Right renal cortex interstitium (tissue), 3 donors: ENCODE data around the gene FMN1. TPM values are rescaled to one million over a fixed set of nuclear protein-coding genes. Genes with fewer than 3 reads are reported as not detected.

Experiments
- DNase-seq, 3 donors: peaks; one replicate each; pipeline ENCODE4 v3.0.0-alpha.2; 2013; ENCODE audit warnings: low read depth in 3 of 3, low spot score in 2 of 3
- polyA plus RNA-seq, 3 donors: library from polyadenylated mRNA; unstranded; fragments of 120-200 nt; gene quantifications; one replicate each; pipeline ENCODE4 v1.2.1, GENCODE V29; 2013; ENCODE audit not compliant: insufficient read length in 3 of 3

The FMN1 gene
- polyA plus RNA-seq, 3 donors, result 14.2 to 18.6 (median 16.4) TPM

DNA sequence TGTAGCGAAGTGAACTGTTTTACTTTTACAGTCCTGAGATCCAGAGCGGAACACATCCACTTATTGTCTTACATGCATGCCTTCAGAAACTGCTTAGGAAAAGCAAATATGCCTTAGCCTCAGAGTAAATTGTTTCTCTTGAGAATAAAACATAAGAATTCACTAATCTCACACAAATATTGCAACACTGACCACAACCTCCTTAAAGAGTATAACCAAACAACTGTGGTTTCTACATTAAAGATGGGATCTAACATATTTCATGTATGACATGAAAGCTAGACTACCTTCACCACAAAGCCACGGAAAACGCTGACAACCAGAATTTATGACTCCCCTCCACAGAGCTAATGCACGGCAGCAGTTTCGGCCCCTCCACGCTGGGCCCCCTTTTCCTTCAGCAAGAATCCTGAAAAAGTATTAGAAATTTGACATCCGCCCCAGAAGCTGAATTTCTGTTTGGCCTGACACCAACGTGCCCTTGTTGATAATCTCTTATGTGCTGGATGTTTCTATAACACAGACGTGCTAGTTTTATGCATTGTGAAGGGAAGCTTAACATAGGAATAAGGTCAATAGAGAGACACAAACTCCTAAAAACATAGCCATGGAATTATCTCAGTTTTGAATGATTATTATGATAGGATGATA is 392.1 kb downstream of the FMN1 start:
- DNase-seq, result no peak

DNA sequence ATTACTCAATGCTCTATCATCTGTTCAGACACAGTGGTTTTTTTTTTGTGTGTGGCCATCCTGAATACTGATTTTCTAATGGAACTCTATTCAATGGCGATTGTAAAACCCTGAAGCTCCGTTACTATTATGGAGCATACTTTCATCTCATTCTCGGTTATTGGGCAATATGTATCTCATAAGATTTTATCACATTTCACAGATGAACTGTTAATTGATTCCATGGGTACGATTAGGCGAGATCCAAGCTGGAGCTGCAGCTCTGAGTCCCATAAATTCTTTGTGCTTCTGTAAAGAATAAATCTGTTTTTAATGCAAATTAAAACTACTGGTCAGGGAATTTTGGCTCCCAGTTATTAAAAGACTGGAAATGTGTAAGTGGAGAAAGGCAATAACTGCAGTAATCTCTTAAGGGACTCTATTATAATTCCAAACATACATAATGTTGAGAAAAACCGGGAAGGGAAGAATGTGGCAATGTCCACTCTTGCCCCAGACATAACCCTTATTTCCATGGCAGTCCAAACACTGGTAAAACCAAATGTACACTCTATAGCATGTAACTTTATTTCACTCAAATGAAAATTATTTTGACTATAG is 394.5 kb downstream of the FMN1 start:
- DNase-seq, result no peak

DNA sequence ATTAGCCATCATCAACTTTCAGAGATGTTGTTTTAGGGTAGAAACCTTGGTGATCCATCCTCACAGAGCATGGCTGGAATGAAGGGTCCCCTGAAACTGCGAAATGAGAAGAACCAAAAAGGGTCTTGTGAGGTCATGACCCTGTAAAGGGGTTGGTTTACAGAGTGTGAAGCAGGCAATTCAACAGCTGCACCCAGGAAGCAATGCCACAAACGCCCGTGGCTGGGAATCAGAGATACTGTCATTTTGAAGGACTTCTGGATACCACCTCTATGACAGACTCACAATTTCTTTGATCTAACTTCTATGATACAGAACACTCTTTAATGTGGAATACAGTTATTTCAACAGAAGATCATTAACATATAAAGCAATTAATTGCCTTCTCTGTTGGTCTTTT is 397.7 kb downstream of the FMN1 start:
- DNase-seq, result no peak

DNA sequence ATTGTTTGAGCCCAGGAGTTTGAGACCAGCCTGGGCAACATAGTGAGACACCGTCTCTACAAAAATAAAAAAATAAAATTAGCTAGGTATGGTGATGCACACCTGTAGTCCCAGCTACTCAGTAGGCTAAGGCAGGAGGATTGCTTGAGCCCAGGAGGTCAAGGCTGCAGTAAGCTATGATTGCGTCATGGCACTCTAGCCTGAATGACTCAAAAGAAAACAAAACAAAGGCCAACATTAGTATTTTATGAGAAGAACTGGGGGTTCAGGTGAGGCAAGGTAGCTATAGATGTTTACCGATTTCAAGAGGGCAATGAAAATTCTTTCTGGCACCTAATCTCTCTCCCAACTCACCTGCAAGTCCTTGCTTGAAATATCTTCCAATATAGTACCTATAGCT is 399.5 kb downstream of the FMN1 start:
- no peak for DNase-seq

DNA sequence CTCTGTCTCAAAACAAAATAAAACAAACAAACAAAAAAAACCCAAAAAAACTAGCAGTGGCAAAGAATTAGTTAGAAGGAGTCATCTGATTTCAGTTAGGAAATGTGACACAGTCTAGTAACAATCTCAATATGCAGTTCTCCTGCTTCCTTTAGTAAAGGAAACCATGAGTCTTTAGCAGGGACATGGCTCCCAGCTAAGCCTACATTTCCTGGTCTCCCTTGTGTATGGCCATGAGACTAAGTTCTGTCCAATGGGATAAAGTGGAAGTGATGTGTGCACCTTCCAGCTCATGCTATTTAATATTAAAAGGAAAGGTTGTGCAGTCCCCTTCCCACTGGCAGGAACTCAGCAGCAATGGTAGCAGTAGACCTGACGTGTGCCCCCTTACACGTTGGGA is 402.1 kb downstream of the FMN1 start:
- no peak for DNase-seq

DNA sequence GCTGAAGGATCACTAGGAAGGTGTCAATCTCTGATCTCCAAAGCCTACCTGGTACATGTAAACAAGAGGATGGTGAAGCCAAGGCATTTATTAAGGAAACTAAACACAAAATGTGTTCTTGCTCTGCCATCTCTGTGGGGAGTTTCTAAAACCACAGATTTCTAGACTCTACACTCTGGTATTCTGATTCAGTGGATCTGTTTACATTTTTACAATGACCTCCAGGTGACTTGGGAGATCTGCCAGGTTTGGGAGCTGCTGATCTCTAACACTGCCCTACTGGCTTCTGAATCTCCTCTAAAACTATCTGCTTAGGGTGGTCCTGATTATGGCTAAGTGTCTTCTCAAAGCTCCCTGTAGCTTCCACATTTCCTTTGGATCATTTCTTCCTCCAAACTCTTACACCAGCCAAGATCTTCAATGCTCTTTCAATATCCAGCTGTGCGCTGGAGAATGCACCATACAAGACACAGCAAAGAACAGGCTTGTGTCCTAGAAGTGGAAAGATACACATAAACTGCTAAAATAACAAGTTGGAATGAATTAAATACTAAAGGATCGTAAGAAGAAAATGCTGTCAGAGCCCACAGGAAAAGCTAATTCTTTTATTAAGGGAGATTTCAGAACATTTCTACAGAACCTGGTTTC is 404.0 kb downstream of the FMN1 start:
- no peak for DNase-seq

DNA sequence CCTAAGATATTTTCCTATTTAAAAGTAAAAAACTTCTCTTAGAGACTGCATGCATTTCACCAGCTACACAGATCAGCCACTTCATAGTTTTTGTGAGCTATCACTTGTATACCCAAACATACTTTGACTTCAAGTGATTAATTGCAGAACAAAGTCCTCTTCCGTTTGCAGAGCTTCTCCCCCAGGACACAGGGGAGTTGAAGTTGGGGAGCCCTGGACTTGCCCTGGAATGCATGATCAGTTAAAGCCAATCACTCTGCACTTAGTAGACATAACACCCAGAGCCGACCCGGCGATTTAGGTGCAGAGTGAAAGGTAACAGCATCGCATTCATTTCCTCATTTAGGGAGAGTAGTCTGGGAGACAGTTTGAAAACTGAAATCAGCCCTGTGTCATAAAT is 406.6 kb downstream of the FMN1 start:
- DNase-seq, result no peak

DNA sequence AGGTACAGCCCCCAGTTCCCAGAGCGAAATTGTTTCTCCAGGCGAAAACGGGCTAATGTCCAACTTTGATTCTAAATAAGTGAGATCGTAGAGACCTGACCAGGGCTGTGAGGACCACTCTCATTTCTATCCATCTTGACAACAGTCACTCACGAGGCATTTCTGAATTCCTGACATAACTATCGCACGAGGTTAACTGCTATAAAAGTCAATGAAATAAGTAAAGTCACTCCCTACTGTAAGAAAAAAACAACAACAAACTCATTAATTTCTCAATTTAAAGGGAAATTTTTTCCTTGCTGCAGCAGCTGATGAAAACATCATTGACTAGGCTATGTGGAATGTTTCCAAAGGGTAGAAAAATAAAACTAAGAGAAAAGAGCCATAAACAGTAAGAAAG is 407.6 kb downstream of the FMN1 start:
- DNase-seq, result no peak

DNA sequence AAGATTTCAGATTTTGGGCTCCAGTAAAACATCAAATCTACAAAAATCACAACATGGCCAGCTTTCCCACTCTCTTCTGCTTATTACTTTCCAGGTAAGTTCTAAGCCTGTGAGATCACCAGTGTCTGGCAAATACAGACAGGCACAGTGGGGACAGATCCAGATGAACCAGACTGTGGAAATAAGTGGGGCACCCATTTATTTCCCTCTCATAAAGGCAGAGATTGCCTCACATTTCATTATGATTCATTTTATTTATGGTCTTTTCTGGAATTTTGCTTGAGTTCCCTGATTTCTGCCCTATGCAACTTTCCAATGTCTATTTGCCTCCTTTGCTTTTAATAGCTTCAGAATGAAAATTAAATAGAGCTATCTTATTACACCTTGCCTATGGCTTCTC is 409.9 kb downstream of the FMN1 start:
- DNase-seq, result no peak

DNA sequence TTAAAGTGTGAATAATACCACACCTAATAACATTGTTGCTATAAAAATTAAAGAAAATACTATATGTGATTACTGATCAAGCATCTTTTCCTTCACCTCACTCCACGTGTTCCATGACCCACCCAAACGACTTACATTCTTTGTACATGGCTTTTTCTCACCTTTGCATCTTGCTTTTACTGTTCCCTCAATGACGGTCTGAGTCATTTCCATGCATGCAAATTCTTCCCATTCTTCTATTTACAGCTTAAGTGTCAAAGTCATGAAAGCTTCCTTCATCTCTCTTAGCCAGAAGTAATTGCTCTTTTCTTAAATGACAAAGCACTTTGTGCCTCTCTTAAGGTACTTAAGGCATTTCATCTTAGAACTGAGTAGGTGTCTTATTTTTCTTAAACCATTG is 412.7 kb downstream of the FMN1 start:
- no peak for DNase-seq

DNA sequence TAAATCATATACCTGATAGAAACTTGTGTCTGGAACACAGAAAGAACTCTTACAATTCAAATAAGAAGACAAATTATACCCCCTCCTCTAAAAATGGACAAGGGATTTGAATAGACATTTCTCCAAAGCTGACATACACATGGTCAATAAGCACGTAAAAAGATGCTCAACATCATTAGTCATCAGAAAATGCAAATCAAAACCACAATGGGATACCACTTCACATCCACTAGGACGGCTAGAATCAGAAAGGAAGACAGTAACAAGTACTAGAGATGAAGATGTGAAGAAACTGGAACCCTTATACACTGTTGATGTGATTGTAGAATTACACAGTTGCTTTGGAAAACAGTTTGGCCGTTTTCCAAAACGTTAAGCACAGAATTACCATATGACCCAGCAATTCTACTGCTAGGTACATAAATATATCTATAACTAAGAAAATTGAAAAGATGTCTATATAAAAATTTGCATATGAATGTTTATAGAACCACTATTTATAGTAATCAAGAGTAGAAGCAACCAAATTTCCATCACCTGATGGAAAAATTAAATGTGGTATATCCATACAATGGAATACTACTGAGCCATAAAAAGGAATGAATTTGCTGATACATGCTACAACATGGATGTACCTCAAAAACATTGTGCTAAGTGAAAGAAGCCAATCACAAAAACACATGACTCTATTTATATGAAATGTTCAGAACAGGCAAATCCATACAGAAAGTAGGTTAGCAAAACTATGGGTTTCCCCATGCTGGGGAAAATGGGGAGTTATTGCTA is 415.9 kb downstream of the FMN1 start:
- DNase-seq, result no peak

DNA sequence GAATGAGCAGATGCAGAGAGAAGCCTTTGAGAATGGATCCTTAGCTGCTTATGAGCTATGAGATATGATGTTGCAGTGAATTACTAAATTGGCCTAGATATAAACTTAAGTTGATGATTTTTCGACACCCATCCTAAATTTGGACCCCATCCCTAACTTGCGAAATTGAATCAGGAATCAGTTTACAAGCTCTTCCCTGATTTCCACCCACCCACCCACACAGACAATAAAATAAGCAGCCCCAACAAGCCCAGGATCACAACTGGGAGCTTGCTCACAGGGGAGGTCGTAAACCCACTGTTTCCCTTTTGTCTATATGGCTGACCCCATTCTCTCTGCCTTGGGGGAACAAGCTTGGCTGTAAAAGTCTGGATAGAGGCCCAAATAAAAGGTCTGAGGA is 419.4 kb downstream of the FMN1 start:
- DNase-seq, result no peak

DNA sequence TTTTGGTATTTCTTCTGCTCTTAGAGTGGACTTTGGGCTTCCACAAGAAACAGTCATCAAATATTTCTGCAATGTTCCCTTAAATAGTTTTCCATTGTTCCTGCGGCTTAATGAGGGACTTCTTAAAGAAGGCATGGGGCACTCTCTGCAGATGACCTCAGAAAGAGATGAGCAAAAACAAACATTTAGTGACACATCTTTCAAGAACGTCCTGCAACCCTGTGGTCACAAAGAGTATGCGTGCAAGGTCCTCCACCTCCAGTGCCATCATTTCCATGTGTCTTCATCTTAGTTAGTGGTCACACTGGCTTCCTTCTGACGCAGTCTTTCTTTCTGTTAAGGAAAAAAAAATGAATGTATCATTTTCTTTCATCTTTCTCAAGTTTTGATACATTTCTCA is 420.5 kb downstream of the FMN1 start:
- no peak for DNase-seq

DNA sequence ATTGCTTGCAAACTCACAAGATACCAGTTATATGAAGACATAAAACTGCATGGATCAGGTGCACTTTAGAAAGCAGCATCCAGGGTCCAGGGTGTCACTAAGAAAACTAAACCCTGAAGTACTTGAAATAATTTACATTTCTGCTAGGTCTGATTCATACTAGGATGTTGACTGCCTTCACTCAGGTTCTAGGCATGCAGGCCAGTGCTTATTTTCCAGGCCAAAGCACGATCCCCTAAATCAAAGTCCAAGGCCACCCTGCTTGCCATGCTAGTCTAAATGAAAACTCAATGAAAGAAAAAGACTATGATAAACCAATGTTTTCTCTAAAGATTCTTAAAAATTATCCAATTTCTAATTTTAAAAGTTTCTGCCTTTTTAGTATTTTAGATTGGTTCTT is 427.3 kb downstream of the FMN1 start:
- no peak for DNase-seq

DNA sequence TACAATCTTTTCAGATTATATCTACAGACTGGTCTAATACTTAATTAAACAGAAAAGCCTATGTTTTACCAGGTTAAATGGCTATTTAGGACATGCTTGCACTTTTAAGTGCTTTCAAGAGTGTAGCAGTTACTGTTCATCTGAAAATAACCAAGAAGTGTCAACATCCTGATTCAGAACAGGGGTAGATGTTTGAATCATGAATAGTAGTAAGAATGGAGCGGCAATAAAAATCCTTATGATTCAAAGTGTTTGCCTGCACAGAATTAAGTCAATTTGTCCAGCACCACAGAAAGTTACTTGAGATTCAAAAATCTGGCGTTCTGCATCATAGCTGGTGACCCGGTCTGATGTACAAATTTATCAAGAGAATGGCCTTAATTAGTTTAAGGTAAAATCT is 428.4 kb downstream of the FMN1 start:
- DNase-seq, result no peak

DNA sequence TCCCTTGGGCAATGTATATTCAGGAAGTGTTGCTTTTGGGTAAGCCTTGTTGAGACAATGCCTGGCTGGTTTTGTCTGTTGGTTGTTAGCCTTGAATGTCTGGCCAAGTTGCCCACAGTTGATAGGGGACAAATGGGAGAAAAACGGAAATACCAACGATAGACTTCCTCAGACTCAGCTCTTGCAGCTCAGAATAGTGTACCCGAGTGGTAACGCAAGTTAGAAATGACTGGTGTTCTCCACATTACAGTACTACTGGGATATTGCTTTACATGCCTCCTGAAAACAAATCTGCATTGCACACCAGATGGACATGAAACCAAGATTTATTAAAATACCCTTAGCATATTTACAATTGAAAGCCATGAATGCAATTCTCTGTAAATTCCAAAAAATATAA is 429.3 kb downstream of the FMN1 start:
- DNase-seq, result no peak

DNA sequence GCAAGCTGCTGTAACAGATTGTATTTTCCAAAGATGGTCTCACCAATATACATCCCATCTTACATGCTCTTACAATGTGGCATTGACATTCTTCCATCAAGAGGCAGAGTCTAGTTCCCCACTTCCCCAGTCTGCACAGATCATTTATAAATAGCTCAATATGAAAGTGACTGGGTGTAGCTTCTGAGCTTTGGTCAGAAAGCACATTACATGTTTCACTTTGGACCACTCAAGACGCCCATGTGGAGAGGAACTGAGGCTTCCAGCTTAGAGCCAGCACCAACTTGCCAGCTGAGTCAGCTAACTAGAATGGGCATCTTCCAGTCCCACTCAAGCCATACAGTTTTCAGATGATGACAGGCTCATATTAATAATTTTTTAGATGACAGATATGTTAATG is 431.2 kb downstream of the FMN1 start:
- no peak for DNase-seq

DNA sequence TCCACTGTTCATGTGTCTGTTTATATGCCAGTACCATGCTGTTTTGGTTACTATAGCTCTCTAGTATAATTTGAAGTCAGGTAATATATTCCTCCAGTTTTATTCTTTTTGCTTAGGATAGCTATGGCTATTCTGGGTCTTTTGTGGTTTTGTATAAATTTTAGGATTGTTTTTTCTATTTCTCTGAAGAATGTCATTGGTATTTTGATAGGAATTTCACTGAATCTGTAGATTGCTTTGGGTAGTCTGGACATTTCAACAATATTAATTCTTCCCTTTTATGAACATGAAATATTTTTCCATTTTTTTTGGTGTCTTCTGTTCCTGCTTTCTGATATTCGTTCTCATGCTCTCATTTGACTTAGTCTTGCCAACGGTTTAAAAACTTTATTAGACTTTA is 437.1 kb downstream of the FMN1 start:
- DNase-seq, result no peak

DNA sequence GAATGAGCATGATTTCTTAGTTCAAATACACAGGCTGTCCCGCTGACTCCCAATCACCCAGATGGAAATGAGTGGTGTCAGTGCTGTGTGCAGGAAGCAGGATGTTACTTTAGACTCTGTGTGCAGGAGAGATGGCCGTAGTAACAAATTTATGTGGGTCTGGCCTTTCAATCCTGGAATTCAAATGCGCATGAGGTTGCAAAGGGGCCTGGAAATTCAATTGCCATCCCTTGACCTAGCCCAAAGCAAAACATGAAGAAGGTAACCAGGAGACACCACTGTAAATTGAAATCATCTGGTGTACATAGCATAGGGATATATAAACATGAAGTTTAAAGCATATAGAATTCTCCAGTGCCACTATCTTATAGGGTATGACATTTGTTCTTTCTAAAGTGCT is 443.5 kb downstream of the FMN1 start:
- DNase-seq, result no peak

DNA sequence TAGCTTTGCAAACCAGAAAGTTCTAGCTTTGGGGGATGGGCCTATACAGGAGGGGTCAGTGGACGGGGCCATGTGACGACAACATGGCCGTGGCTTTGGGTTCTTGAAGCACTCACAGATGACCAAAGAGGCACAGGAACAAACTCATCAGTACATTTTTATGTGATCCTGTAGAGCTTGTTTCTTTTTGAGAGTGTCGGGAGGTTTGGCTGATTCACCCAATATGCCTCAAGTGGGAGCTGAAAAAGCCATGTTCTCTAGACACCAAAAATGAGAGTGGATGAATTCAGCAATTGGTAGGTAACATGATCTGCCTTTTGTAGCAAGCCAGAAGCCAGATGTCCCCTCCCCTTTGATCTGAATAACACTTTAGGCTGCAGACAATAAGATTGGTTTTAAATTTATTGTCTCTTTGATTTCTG is 446.6 kb downstream of the FMN1 start:
- DNase-seq, result no peak

DNA sequence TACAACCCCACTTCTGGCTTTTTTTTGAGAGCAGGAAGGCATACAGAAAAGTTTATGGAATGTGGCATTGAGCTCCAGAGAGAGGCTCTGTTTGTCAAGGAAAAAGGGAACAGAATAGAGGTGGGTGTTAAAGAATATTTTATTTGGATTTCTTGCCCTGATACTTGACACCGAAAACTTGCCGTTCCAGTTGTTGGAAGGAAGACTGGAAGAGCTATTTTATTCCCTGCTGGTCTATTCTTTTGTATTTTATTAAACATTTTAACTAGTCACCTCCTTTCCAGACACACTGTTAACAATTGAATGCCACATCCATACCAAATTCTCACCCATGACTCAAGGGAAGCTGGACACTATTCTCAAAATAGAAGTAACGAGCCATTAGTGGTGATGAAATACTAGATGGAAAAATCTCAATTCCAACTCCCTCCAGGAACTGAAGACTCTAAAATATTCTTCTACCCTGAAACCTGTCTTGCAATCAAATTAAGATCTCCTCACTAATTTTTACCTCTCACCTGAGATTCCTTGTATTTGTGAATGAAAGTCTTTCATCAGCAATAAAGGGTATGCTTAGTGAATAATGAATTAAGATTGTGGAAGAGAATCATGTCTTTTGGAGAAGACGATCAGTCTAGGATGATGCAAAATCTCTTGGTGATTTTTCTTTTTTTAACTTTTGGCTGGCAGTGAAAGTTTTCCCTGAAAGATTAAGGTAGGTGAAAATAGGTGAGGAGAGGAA is 448.2 kb downstream of the FMN1 start:
- DNase-seq, result no peak
